ENCODE results near the gene AGR3.

The AGR3 gene

GRCh38 chr7:16818732-16819131 is 63.1 kb downstream of the AGR3 start:
- DNase-seq, result no peak

- no peak for DNase-seq
Measured at GRCh38 chr7:16817536-16817935, 64.2 kb downstream of the AGR3 start.

GRCh38 chr7:16816824-16817223 is 65.0 kb downstream of the AGR3 start:
- no peak for DNase-seq

GRCh38 chr7:16815001-16815400 is 66.8 kb downstream of the AGR3 start:
- no peak for DNase-seq

- DNase-seq, result no peak
Measured at GRCh38 chr7:16813232-16813616, 68.6 kb downstream of the AGR3 start.

GRCh38 chr7:16812542-16813231 is 69.1 kb downstream of the AGR3 start:
- no peak for DNase-seq

- DNase-seq, result no peak
Measured at GRCh38 chr7:16811551-16811950, 70.2 kb downstream of the AGR3 start.

GRCh38 chr7:16810573-16810972 is 71.2 kb downstream of the AGR3 start:
- no peak for DNase-seq

- no peak for DNase-seq
Measured at GRCh38 chr7:16810112-16810511, 71.7 kb downstream of the AGR3 start.
